GM12872 (cell line): ENCODE data around the gene ZNF683.
A peak's percentile ranks its signal among the peaks of the same experiment; 100 is the strongest.

Source experiments
- CTCF ChIP-seq: IDR thresholded peaks from 3 replicates; pipeline ENCODE4 v1.5.1; 2011; ENCODE audit warnings: low read depth, mild to moderate bottlenecking, low read length, moderate library complexity; ENCODE audit not compliant: insufficient read depth

The ZNF683 gene

GRCh38 chr1:26368486-26368885 lies 4.1 kb downstream of the ZNF683 start:
- TF ChIP-seq CTCF: no peak

GRCh38 chr1:26368006-26368405 lies 4.5 kb downstream of the ZNF683 start:
- no peak for TF ChIP-seq CTCF

GRCh38 chr1:26367441-26367840 lies 5.1 kb downstream of the ZNF683 start:
- TF ChIP-seq CTCF: no peak

GRCh38 chr1:26364956-26365355 lies 7.6 kb downstream of the ZNF683 start:
- TF ChIP-seq CTCF: no peak

- peak; percentile 98 for TF ChIP-seq CTCF
These were observed 8.8 kb downstream of the ZNF683 start for GRCh38 chr1:26363549-26364448.

GRCh38 chr1:26362331-26362730 lies 10.2 kb downstream of the ZNF683 start:
- TF ChIP-seq CTCF: no peak

- TF ChIP-seq CTCF: no peak
These were observed 10.9 kb downstream of the ZNF683 start for GRCh38 chr1:26361605-26362122.
